Heart left ventricle (tissue), 16 donors: ENCODE results near the gene ASPG. TPM values are rescaled to one million over a fixed set of nuclear protein-coding genes. Genes with fewer than 3 reads are reported as not detected.

Source experiments
- ATAC-seq, 4 donors: fragments of 200-7000 bp; cut with Tn5 transposase; one replicate each; pipeline ENCODE4 v1.9.1; 2020 to 2022; ENCODE audit warnings: moderate library complexity in 4 of 4, mild to moderate bottlenecking in 3 of 4, moderate number of reproducible peaks in 1 of 4
- DNase-seq, 5 donors: peaks; one replicate each; pipeline ENCODE4 v3.0.0-alpha.2; 2020
- H3K27ac ChIP-seq, 12 donors: fragments of 200-600 bp; sonication (generic) in 4 of 12; one replicate each; pipeline versions ENCODE4 v1.5.0 to v1.8.0; 2016 to 2022; ENCODE audit warnings: mild to moderate bottlenecking in 2 of 12
- H3K27me3 ChIP-seq, 9 donors: fragments of 200-600 bp; sonication (generic) in 2 of 9; one replicate each; pipeline versions ENCODE4 v1.5.1 to v1.8.0; 2016 to 2022; ENCODE audit warnings: mild to moderate bottlenecking in 3 of 9
- H3K36me3 ChIP-seq, 9 donors: fragments of 200-600 bp; sonication (generic) in 2 of 9; one replicate each; pipeline versions ENCODE4 v1.5.0 to v1.8.0; 2018 to 2022; ENCODE audit warnings: mild to moderate bottlenecking in 2 of 9
- H3K4me1 ChIP-seq, 12 donors: fragments of 200-600 bp; sonication (generic) in 4 of 12; one replicate each; pipeline versions ENCODE4 v1.5.0 to v1.8.0; 2016 to 2022; ENCODE audit warnings: mild to moderate bottlenecking in 3 of 12
- H3K4me3 ChIP-seq, 12 donors: fragments of 200-600 bp; sonication (generic) in 4 of 12; one replicate each; pipeline versions ENCODE4 v1.5.0 to v1.8.0; 2017 to 2022; ENCODE audit warnings: mild to moderate bottlenecking in 9 of 12, moderate library complexity in 4 of 12
- H3K9me3 ChIP-seq, 12 donors: fragments of 200-600 bp; sonication (generic) in 4 of 12; one replicate each; pipeline versions ENCODE4 v1.5.0 to v1.8.0; 2016 to 2022; ENCODE audit warnings: mild to moderate bottlenecking in 1 of 12
- POLR2A ChIP-seq, 2 donors: fragments of 450-650 bp; IDR thresholded peaks; one replicate each; pipeline ENCODE4 v1.6.1; 2017; ENCODE audit warnings: antibody characterized with exemption in 2 of 2, mild to moderate bottlenecking in 2 of 2, moderate library complexity in 2 of 2
- WGBS, 4 donors: extraction: QIAGEN DNeasy Blood & Tissue Kit in 2 of 4; methylation state at CpG; one replicate each; pipeline versions ENCODE4 v1.1.5 to v1.1.7; 2013 to 2018; 5-methylcytosine and 5-hydroxymethylcytosine counted together
- intact Hi-C, 10 donors: fragments of 100-400 bp; cut with DNase I; formaldehyde crosslinking; loops; one replicate each; pipeline versions ENCODE4 v1.11.1 to v1.14.2; 2022
- polyA plus RNA-seq, 2 donors: library from polyadenylated mRNA; stranded (reverse); fragments of 200-250 nt; gene quantifications; one replicate each; pipeline ENCODE4 v1.2.3, GENCODE V29; 2013
- total RNA-seq, 9 donors: library from RNA; depleted of rRNA in 2 of 9; stranded (reverse); fragments of >200 nt in 2 of 9; fragmentation: NEBNext Ultra II Directional in 3 of 9; extraction: Animal tissue kit (Norgen Biotek cat#: 25700) in 3 of 9; gene quantifications; one replicate each; pipeline versions ENCODE4 v1.1.0 to v1.2.4, GENCODE V29; 2016 to 2023
- TF ChIP-seq, protein P1 (sequence below), 12 donors: fragments of 200-600 bp; sonication (generic) in 4 of 12; IDR thresholded peaks; one replicate each; pipeline versions ENCODE4 v1.5.0 to v1.8.0; 2018 to 2022; ENCODE audit warnings: antibody characterized with exemption in 12 of 12, mild to moderate bottlenecking in 5 of 12
- donor health status: ischemic (EF 13 %, LVEDD 7.1; RV severe dilation, severe dysfunction).
- donor health status: healthy with polysubstance abuse.
- donor health status: DM: no; HTN: yes; CAD: no.
- donor health status: DM: no; HTN: no; CAD: no.
- donor health status: ischemic (EF 25% LVEDD 6.9; RV normal size, moderate dysfunction).
- donor health status: ischemic (EF 25% LVEDD 5.7; RV mildly dilated, moderate dysfunction).
- donor health status: healthy.
- donor health status: DM: yes; HTN: yes; CAD: no.
- donor health status: ischemic (EF 35%, LVEDD 5.7; RV mildly dilated, moderate dysfunction).
- donor health status: nonischemic (EF 11% LVEDD 7.7; RV severe dilation, severe dysfunction).
- donor health status: DM: yes; HTN: yes; CAD: no.
- donor health status: PGD.
- donor health status: ischemic (EF 29% LVEDD 5.4; RV normal size, mild dysfunction).
- donor health status: nonischemic (EF 23%, LVEDD 6.1; RV moderate dilation, normal function).

ASPG gene
- total and polyA plus RNA-seq, 11 donors = 3.2 to 54.6 (median 16.3) TPM

DNA sequence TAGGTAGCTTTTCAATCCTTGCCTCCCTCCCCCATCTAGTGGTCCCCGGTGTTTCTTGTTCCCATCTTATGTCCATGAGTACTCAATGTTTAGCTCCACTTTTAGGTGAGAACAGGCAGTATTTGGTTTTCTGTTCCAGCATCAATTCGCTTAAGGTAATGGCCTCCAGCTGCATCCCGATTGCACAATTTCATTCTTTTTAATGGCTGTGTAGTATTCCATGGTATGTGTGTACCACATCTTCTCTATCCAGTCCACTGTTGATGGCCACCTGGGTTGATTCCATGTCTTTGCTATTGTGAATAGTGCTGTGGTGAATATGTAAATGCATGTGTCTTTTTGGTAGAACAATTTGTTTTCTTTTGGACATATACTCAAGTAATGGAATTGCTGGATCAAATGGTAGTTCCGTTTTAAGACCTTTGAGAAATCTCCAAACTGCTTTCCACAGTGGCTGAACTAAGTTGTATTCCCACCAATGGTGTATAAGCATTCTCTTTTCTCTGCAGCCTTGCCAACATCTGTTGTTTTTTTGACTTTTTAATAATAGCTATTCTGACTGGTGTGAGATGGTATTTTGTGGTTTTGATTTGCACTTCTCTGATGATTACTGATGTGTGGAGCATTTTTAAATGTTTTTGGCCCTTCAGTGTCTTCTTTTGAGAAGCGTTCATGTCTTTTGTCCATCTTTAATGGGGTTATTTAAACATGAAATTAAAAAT is 34.2 kb upstream of the ASPG start:
- WGBS, 4 donors = 91 to 94% (median 92%) methylated on average over 5 of the region's 5 CpGs

DNA sequence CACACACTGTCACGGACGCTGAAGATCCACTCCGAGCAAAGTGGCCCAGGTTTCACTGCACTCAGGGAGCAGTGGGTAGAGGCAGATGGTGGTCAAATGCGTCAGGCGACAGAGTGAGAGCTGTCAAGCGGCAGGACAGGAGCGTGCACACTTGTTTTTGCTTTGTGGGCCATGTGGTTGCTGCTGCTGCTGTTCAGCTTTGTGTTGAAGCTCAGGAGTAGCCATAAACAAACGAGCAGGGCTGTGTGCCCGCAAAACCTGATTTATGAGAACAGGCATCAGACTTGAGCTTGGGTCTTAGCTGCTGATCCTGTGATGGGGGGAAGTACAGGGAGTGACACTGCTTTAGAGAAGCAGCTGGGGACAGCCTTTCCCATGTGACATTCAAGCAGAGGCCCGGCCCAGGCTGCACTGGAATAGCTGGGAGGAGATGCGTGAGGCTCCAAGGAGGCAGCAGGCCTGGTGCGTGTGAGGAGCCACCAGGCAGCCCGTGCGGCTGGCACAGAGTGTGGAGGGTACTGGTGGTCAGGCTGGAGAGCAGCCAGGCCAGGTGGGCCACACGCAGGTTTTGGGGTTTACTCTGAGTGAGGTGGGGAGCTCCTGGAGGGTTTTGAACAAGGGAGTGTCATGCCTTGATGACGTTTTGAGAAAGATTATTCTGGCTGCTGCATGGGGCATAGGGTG is 31.1 kb upstream of the ASPG start:
- TF ChIP-seq, protein P1, sequence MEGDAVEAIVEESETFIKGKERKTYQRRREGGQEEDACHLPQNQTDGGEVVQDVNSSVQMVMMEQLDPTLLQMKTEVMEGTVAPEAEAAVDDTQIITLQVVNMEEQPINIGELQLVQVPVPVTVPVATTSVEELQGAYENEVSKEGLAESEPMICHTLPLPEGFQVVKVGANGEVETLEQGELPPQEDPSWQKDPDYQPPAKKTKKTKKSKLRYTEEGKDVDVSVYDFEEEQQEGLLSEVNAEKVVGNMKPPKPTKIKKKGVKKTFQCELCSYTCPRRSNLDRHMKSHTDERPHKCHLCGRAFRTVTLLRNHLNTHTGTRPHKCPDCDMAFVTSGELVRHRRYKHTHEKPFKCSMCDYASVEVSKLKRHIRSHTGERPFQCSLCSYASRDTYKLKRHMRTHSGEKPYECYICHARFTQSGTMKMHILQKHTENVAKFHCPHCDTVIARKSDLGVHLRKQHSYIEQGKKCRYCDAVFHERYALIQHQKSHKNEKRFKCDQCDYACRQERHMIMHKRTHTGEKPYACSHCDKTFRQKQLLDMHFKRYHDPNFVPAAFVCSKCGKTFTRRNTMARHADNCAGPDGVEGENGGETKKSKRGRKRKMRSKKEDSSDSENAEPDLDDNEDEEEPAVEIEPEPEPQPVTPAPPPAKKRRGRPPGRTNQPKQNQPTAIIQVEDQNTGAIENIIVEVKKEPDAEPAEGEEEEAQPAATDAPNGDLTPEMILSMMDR (IDR thresholded peaks at IDR 0.05) = no peak
- no peak for TF ChIP-seq POLR2A (IDR thresholded peaks at IDR 0.05)
- intact Hi-C loops = no loop called here
- Histone ChIP-seq H3K36me3 (no peaks in the 10 kb centered on the region), H3K4me3 (no peak overlapping the region), H3K27ac (no peak overlapping the region), H3K27me3 (peaks cover 0 to 3% (median 0%) of the 10 kb centered on the region in 9 donors), H3K4me1 (peaks cover 0 to 5% (median 0%) of the 10 kb centered on the region in 12 donors), H3K9me3 (no peaks in the 10 kb centered on the region)
- DNase-seq (no peak), ATAC-seq (peak in 1 of 4 donors; percentile 16)
- WGBS, 4 donors = 82 to 87% (median 85%) methylated on average over 15 to 16 of the region's 16 CpGs

More for the DNA sequence above, 34.2 kb upstream of the ASPG start:
- Histone ChIP-seq H3K27me3 (peaks cover 0 to 3% (median 0%) of the 10 kb centered on the region in 9 donors), H3K27ac (no peak overlapping the region), H3K36me3 (no peaks in the 10 kb centered on the region), H3K4me3 (no peak overlapping the region), H3K4me1 (peaks cover 0 to 13% (median 0%) of the 10 kb centered on the region in 12 donors), H3K9me3 (peaks cover 0 to 3% (median 0%) of the 10 kb centered on the region in 12 donors)
- TF ChIP-seq POLR2A (IDR thresholded peaks at IDR 0.05) = no peak
- TF ChIP-seq, protein P1 (IDR thresholded peaks at IDR 0.05) = no peak
- no peak for ATAC-seq
- no peak for DNase-seq
- intact Hi-C loops = no loop called here

DNA sequence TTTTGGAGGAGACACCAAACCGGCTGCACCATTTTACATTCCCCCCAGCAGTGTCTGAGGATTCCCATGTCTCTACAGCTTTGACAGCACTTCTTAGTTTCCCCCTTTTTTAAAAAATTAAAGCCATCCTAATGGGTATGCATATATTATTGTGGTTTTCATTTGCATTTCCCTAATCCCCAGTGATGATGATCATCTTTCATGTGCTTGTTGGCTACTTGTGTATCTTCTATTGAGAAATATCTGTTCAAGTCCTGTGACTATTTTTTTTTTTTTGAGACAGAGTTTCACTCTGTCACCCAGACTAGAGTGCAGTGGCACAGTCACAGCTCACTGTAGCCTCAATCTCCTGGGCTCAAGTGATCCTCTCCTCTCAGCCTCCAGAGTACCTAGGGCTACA is 23.2 kb upstream of the ASPG start:
- H3K27me3 ChIP-seq = peaks cover 0 to 13% (median 0%) of the 10 kb centered on the region in 9 donors

DNA sequence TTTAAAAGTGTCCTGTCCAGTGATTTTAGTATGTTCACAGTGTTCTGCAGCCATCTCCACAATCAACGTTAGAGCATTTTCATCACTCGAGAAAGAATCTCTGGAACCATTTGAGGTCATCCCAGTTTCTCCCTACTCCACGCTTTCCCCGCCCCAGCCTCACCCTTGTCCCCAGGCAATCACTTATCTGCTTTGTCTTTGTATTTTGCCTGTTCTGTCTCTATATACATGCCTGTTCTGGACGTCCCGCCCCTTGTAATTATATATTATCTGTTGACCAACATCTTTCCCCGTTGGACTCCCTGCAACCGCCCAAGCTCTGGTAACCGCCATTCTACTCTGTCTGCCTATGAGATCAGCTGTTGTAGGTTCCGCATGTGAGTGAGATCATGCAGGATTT is 21.5 kb upstream of the ASPG start:
- no peak for DNase-seq
- intact Hi-C loops = no loop called here
- no peak for TF ChIP-seq POLR2A (IDR thresholded peaks at IDR 0.05)
- TF ChIP-seq, protein P1 (IDR thresholded peaks at IDR 0.05) = no peak

More for the DNA sequence above, 23.2 kb upstream of the ASPG start:
- intact Hi-C loops = no loop called here
- TF ChIP-seq, protein P1 (IDR thresholded peaks at IDR 0.05) = no peak
- no peak for TF ChIP-seq POLR2A (IDR thresholded peaks at IDR 0.05)
- H3K9me3 ChIP-seq = peaks cover 0 to 11% (median 0%) of the 10 kb centered on the region in 12 donors
- WGBS, 4 donors = 87 to 100% (median 94%) methylated on average over 1 of the region's 1 CpG
- no peaks in the 10 kb centered on the region for H3K36me3 ChIP-seq
- DNase-seq = no peak
- H3K4me1 ChIP-seq = no peaks in the 10 kb centered on the region
- no peak overlapping the region for H3K27ac ChIP-seq
- ATAC-seq = no peak
- no peak overlapping the region for H3K4me3 ChIP-seq

More for the DNA sequence above, 21.5 kb upstream of the ASPG start:
- H3K27me3 ChIP-seq = peaks cover 0 to 13% (median 0%) of the 10 kb centered on the region in 9 donors
- H3K4me1 ChIP-seq = no peaks in the 10 kb centered on the region
- peaks cover 0 to 11% (median 0%) of the 10 kb centered on the region in 12 donors for H3K9me3 ChIP-seq
- WGBS, 4 donors = 76 to 90% (median 84%) methylated on average over 9 to 10 of the region's 10 CpGs
- no peaks in the 10 kb centered on the region for H3K36me3 ChIP-seq
- ATAC-seq = no peak
- no peak overlapping the region for H3K4me3 ChIP-seq
- no peak overlapping the region for H3K27ac ChIP-seq
